Upper lobe of left lung (tissue), 4 donors: Measurements from ENCODE around the gene PGBD5.

Experiments used
- EP300 ChIP-seq, 4 donors: sonication (generic); formaldehyde crosslinking; IDR thresholded peaks; one replicate each; pipeline ENCODE4 v1.5.1; 2017; ENCODE audit warnings: antibody characterized with exemption in 4 of 4, control low read depth in 2 of 4
- POLR2AphosphoS5 ChIP-seq, 2 donors: sonication (generic); formaldehyde crosslinking; IDR thresholded peaks; one replicate each; pipeline ENCODE4 v1.5.1; 2017; ENCODE audit warnings: antibody characterized with exemption in 2 of 2
- TF ChIP-seq, protein P1 (sequence below), 6 experiments: fragments of 450-650 bp in 4 of 6; fragments of 200-600 bp in 2 of 6; sonication (generic) in 2 of 6; IDR thresholded peaks; one replicate each; pipeline ENCODE4 v1.5.1; 2016 to 2019; ENCODE audit warnings: antibody characterized with exemption in 6 of 6

DNA sequence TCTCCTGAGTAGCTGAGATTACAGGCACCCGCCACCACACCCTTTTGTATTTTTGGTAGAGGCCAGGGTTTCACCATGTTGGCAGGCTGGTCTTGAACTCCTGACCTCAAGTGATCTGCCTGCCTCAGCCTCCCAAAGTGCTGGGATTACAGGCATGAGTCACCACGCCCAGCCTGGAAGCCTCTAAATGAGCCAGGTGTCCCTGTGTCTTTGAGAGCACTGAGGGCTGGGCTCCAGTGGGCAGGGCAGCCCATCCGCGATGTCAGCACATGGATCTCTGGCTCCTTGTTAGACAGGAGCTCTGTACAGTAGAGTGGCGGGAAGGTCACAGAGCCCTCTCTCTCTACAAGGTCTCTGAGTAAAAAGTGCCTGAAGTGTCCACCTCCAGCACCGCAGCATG lies 124.3 kb downstream of the PGBD5 start:
- TF ChIP-seq, protein P1, sequence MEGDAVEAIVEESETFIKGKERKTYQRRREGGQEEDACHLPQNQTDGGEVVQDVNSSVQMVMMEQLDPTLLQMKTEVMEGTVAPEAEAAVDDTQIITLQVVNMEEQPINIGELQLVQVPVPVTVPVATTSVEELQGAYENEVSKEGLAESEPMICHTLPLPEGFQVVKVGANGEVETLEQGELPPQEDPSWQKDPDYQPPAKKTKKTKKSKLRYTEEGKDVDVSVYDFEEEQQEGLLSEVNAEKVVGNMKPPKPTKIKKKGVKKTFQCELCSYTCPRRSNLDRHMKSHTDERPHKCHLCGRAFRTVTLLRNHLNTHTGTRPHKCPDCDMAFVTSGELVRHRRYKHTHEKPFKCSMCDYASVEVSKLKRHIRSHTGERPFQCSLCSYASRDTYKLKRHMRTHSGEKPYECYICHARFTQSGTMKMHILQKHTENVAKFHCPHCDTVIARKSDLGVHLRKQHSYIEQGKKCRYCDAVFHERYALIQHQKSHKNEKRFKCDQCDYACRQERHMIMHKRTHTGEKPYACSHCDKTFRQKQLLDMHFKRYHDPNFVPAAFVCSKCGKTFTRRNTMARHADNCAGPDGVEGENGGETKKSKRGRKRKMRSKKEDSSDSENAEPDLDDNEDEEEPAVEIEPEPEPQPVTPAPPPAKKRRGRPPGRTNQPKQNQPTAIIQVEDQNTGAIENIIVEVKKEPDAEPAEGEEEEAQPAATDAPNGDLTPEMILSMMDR (IDR thresholded peaks at IDR 0.05), result no peak
- TF ChIP-seq POLR2AphosphoS5 (IDR thresholded peaks at IDR 0.05) (no peak), EP300 (IDR thresholded peaks at IDR 0.05) (no peak)
